Uterus (tissue), 4 donors: ENCODE measurements around the gene SNAPC4. TPM values are rescaled to one million over a fixed set of nuclear protein-coding genes. Genes with fewer than 3 reads are reported as not detected.

Experiments
- DNase-seq, 2 donors: peaks; one replicate each; pipeline ENCODE4 v3.0.0-alpha.2; 2019 to 2020
- H3K27ac ChIP-seq, 2 donors: fragments of 200-600 bp; sonication (generic); 1 replicate in 1 of 2; 2 replicates in 1 of 2; pipeline ENCODE4 v1.5.1; 2016 to 2018
- H3K27me3 ChIP-seq, 2 donors: fragments of 200-600 bp; sonication (generic); one replicate each; pipeline ENCODE4 v1.5.1; 2018 to 2019; ENCODE audit warnings: control low read depth in 1 of 2
- H3K36me3 ChIP-seq, 2 donors: fragments of 200-600 bp; sonication (generic); one replicate each; pipeline ENCODE4 v1.5.1; 2019; ENCODE audit warnings: control low read depth in 1 of 2
- H3K4me1 ChIP-seq, 2 donors: fragments of 200-600 bp; sonication (generic); one replicate each; pipeline ENCODE4 v1.5.1; 2018 to 2019; ENCODE audit warnings: control low read depth in 1 of 2
- H3K4me3 ChIP-seq, 2 donors: fragments of 200-600 bp; sonication (generic); 1 replicate in 1 of 2; 2 replicates in 1 of 2; pipeline ENCODE4 v1.5.1; 2018 to 2019; ENCODE audit warnings: mild to moderate bottlenecking in 1 of 2
- H3K9me3 ChIP-seq, 2 donors: fragments of 200-600 bp; sonication (generic); one replicate each; pipeline ENCODE4 v1.5.1; 2019; ENCODE audit warnings: control low read depth in 1 of 2
- CTCF ChIP-seq, 4 experiments: fragments of 200-600 bp in 2 of 4; fragments of 450-650 bp in 2 of 4; sonication (generic) in 2 of 4; IDR thresholded peaks; one replicate each; pipeline ENCODE4 v1.5.1; 2016 to 2019; ENCODE audit warnings: antibody characterized with exemption in 4 of 4, mild to moderate bottlenecking in 2 of 4, moderate library complexity in 1 of 4
- POLR2A ChIP-seq, 2 donors: fragments of 450-650 bp; IDR thresholded peaks; one replicate each; pipeline ENCODE4 v1.6.1; 2016; ENCODE audit warnings: antibody characterized with exemption in 2 of 2, mild to moderate bottlenecking in 1 of 2, moderate library complexity in 1 of 2
- intact Hi-C: fragments of 100-400 bp; cut with DNase I; formaldehyde crosslinking; loops from one replicate; pipeline ENCODE4 v1.15.1; 2023; ENCODE audit warnings: low total_unique reads
- total RNA-seq, 4 donors: library from RNA; depleted of rRNA in 3 of 4; stranded (reverse); fragments of >200 nt in 3 of 4; gene quantifications; one replicate each; pipeline versions ENCODE4 v1.1.0 to v1.2.4, GENCODE V29; 2014 to 2023
- donor health status: DM: yes; HTN: yes; CAD: no.

SNAPC4 gene
- total RNA-seq, 4 donors from 2014 or later: 0.51 to 12.5 (median 7.7) TPM

GRCh38 chr9:136368190-136368589 is 31.8 kb downstream of the SNAPC4 start:
- TF ChIP-seq CTCF (IDR thresholded peaks at IDR 0.05): no peak
- TF ChIP-seq POLR2A (IDR thresholded peaks at IDR 0.05): no peak
- no peak for DNase-seq
- Histone ChIP-seq H3K4me1 (no peaks in the 10 kb centered on the region), H3K27me3 (no peaks in the 10 kb centered on the region), H3K9me3 (no peaks in the 10 kb centered on the region), H3K36me3 (no peaks in the 10 kb centered on the region), H3K27ac (no peak overlapping the region), H3K4me3 (no peak overlapping the region)
- intact Hi-C loops: no loop called here

- intact Hi-C loops: no loop called here
- TF ChIP-seq CTCF (IDR thresholded peaks at IDR 0.05): no peak
- TF ChIP-seq POLR2A (IDR thresholded peaks at IDR 0.05): no peak
- Histone ChIP-seq H3K36me3 (no peaks in the 10 kb centered on the region), H3K27ac (no peak overlapping the region), H3K4me1 (no peaks in the 10 kb centered on the region), H3K9me3 (no peaks in the 10 kb centered on the region), H3K4me3 (no peak overlapping the region), H3K27me3 (no peaks in the 10 kb centered on the region)
- DNase-seq: no peak
Measured at GRCh38 chr9:136367296-136368145, 32.4 kb downstream of the SNAPC4 start.

DNA sequence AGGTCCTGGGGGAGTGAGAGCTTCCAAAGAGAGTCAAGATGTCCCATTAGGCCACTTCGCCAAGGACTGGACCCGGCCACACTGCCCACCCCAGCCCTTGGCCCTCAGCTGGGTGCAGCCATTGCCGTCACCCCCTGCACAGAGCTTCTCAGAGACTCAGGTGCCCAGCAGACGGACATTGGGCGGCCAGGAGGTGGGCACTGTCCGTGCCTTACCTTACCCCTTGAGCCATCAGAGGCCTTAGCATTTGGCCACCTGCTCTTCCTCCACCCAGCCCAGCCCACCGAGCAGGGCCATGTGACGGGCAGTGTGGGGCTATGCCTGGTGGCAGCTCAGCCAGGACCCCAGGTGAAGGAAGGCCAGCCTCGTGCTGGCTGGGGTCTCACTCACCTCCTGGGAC is 33.1 kb downstream of the SNAPC4 start:
- no peaks in the 10 kb centered on the region for H3K9me3 ChIP-seq
- intact Hi-C loops: no loop called here
- no peaks in the 10 kb centered on the region for H3K36me3 ChIP-seq
- H3K27ac ChIP-seq: no peak overlapping the region
- TF ChIP-seq CTCF (IDR thresholded peaks at IDR 0.05): no peak
- TF ChIP-seq POLR2A (IDR thresholded peaks at IDR 0.05): no peak
- no peak for DNase-seq
- no peaks in the 10 kb centered on the region for H3K4me1 ChIP-seq
- H3K4me3 ChIP-seq: no peak overlapping the region
- no peaks in the 10 kb centered on the region for H3K27me3 ChIP-seq

DNA sequence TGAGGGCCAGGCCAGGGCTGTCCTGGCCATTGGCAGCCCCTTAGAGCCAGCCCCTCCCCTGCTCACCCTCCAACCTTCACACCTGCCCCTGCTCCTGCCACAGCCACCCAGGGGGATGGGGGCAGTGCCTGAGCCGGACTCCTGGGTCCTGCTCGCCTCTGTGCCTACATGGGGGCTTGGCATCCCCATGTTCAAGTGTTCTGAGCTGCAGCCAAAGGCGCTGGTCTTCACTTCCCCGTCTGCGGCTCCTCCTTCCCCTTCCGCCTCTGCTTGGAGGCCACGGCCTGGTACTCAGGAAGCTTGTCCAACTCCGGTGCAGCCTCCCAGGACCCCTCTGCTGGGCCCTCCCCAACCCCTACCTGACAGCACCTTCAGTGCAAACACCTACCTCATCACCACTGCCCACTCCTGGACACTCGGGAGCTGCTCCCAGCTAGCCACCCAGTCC is 34.2 kb downstream of the SNAPC4 start:
- no peak overlapping the region for H3K27ac ChIP-seq
- no peaks in the 10 kb centered on the region for H3K36me3 ChIP-seq
- intact Hi-C loops: no loop called here
- H3K4me3 ChIP-seq: no peak overlapping the region
- H3K27me3 ChIP-seq: no peaks in the 10 kb centered on the region
- no peaks in the 10 kb centered on the region for H3K9me3 ChIP-seq
- no peak for TF ChIP-seq POLR2A (IDR thresholded peaks at IDR 0.05)
- TF ChIP-seq CTCF (IDR thresholded peaks at IDR 0.05): no peak
- DNase-seq: no peak
- no peaks in the 10 kb centered on the region for H3K4me1 ChIP-seq

DNA sequence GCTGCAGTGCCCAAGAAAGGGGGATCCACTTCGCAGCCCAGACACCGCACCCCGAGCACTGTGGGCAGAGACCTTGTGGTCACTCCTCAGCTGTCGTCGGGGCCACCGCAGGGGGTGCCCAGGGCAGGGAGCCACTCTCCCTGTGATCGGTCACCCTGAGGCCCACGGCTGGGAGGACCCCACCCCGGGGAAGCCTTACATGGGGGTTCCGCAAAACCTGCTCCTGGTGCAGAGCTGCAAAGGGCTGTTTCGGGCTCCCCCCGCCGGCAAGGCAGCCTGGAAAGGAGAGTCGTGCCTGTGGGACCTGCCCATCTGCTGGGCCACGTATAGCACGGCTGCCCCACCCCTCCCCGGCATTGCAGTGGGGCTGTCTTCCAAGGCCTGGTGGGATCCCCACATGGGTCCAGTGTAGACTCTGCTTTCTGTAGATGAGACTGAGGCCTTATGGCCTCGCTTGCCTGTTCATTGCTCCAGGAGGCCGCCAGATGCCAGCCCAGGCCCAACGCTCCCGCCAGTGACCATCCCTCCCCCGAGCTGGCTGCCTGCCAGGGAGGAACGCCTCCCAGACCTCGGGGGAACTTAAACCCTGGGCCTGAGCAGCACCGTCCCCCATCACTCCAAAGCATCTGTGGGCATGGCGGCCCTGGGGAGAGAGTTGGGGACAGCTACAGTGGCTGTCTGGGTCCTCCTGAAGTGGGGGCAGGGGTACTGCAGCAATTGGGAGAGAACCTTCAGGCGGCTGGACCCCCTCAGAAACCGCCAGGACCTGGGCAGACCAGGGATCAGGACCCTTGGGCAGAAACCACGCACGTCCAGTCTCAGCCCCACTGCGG is 34.8 kb downstream of the SNAPC4 start:
- no peak for DNase-seq
- H3K27me3 ChIP-seq: no peaks in the 10 kb centered on the region
- no peaks in the 10 kb centered on the region for H3K9me3 ChIP-seq
- no peaks in the 10 kb centered on the region for H3K4me1 ChIP-seq
- H3K27ac ChIP-seq: no peak overlapping the region
- intact Hi-C loops: no loop called here
- no peak for TF ChIP-seq CTCF (IDR thresholded peaks at IDR 0.05)
- TF ChIP-seq POLR2A (IDR thresholded peaks at IDR 0.05): no peak
- H3K36me3 ChIP-seq: no peaks in the 10 kb centered on the region
- H3K4me3 ChIP-seq: no peak overlapping the region
